HG03139 (cell line): ENCODE measurements around the gene PARP6.

Experiments
- ATAC-seq: cut with Tn5 transposase; IDR thresholded peaks from one replicate; pipeline ENCODE4 v1.9.1; 2021; ENCODE audit not compliant: unreplicated experiment

The PARP6 gene

DNA sequence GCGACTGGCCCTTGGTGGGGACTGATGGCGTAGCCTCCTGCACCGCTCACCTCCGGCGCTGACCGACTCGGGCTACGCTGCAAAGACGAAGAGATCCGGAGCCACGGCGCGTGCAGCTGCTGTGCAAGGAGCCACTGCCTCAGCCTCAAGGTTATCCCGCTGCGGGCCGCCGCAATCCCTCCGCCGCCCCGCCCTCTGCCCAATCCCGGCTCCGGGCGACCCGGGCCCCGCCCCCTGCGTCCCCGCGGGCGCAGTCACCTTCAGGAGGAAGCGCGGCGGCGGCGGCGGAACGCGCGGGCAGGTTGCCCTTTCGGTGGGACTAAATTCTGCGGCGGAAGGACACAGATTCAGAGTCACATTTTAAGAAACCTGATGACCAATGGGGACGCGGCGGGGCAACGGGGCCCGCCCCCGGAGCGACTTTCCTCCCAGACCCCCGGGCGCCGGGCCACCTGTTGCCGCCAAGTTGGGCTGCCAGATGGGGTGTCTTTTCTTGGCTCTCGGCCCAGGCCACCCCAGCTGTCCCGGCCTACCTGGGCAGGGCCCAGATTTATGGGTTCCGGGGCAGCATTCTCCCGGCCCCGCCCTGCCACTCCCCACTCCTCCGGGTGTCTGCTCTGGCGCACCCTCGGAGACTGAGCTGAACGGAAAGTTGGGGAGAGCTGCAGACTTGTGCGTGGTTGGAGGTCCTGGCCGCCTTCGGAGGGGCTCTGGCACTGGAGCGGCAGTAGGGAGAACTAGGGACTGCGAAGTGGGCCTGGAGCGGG, 41.1 kb downstream of the PARP6 start, which contains the start of gene PKM:
Gene PKM (minus strand): TSS at position 125 of the 767 bp plus-strand sequence. CDS start 12,093 bp downstream, outside the sequence.
- ATAC-seq = peak; percentile 38

DNA sequence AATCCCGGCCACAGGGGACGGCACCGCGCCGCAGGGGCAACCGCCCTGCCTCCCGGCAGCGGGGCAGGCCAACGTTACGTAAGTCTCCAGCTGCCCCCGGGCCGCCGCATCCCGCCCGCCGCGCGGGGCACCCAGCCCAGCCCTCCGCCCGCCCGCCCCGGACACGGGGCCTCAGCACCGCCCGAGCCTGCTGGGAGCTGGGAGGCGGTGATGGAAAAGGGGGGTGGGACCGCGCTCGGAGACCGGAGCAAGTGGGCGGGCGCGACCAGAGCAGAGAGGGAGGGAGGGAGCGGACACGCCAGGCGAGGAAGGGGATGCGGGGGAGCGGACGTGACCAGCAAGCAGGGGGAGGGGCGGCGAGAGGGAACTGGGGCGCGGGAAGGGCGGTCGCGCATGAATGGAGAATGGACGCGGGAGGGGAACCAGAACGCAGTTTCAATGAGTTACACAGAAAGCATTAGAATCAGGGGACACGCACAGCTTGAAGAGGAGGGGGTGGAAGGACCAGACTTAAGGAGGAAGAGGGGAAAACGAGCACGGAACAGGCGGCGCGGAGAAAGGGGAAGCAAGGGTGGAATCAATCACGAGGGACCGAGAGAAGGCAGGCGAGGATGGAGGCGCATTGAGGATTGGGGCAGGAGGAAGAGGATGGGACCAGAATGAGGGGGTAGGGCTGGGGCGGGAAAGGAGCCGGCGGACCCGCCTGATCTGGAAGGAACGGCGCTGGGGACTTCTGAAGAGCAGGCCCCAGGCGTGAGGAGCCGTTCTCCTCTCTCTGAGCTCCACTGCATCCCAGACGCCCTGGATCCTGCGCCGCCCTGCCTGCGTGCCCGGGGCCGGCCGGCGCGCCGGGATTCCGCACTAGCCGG, 41.9 kb downstream of the PARP6 start:
- no peak for ATAC-seq

DNA sequence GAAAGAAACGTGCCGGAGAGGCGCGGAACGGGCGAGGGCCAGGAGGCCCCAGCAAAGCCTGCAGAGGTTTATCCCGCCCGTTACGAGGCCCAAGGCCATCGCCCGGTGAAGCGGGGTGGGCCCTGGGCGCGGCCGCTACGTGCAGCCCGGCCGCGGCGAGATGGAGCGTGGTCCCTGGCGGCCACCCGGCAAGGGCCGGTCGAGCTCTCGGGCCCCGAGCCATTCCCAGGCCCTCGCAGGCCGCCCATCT, 42.5 kb downstream of the PARP6 start:
- ATAC-seq = no peak

DNA sequence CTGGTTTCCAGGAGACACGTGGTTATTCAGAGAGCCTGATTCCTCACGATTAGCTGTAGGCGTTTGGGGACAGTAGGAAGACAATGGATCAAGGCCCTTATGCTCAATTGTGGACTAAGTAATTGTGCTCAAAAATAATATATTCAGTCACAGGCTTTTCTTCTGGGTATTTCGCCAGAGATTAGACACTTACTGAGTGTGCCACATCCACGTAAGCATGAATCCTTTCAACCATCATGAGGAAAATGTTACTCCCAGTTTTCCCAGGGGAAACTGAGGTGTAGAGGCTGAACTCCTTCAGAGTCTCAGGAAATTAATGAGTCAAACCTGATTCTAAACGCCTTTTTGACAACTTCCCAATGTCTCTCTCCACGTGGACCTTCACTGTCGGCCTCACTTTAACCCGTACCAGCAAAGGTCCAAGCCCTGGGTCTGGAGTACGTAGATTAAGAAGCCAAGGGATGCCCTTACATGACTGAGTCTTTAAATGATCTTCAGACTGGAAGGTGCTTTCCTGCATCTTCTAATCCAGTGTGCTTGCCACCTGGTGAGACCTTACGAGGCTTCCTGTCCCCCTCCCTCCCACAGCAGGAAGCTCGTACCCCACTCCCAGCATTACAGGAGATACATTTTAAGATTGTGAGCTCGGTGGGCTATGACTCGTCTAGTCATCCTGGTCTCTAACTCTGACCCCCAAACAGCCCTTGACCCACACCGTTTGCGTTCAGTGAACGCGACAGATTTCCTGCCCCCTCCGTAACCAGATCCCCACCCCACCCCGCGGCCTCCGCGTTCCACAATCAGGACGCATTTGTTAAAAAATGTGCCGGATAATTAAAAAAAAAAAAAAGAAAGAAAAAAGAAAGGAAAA, 43.0 kb downstream of the PARP6 start:
- ATAC-seq = no peak

DNA sequence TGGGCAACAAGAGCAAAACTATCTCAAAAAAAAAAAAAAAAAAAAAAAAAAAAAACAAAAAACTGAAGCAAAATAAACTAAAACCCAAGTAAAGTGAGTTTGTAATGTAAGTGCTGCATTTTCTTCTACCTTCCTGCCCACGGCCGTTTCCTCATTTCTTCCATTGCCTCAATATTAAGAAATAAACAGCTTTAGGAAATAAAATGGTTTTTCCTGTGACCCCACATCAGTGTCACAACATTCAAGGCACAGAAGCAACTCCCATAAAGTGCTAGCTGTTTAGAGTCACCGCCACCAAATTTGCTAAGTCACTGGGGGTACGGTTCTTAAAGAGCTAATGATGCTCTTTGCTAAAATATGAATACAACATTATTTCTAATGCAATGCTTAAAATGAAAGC, 44.6 kb downstream of the PARP6 start:
- no peak for ATAC-seq

DNA sequence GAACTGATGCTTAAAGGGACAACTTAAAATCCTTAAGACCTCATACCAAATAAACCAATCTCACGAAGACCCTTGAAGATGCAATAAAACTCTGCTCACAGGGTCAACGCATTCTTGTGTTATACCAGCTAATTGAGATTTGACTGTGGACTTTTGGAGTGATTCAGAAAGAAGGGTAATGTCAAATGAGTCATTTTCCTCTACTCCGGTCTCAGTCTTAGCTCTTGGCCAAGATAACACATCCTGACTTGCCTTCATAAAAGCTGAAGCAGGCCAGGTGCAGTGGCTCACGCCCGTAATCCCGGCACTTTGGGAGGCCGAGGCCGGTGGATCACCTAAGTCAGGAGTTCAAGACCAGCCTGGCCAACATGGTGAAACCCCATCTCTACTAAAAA, 45.2 kb downstream of the PARP6 start:
- no peak for ATAC-seq

DNA sequence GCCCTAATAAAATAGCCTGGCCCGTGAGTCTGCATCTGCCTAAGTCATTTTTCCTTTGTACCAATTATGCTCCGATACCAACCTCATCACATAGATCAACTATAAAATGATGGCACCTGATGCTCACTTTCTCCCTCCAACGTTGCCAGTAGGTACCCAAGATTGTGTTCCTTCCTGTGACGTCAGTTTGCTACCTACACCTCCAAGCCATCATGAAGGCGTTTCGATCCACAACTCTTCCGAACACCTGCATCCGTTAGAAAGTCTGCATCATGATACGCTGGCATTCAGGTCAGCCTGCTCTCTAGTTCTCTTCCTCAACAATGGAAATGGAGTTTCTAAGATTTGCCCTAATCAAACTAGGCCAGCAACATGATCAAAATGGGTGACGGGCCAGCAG, 49.1 kb downstream of the PARP6 start:
- ATAC-seq = no peak

DNA sequence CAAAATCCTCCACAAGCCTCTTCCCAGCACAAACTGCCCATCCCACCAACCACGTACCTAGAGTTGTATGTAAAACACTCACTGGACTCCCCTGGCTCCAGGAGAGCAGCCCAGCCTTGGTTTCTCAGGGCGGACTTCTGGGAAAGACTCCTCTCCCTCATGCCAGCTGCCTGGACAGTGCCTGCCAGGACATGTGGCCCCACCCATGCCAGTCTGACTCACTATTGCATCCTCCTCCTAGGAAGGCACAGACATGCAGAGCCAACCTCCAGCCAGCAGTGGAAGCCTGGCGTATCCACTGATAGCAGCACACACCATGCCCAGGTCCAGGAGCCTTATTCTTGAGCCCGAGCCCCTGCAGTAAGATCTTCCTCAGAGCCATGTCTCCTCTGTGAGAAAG, 50.0 kb downstream of the PARP6 start:
- ATAC-seq = no peak

DNA sequence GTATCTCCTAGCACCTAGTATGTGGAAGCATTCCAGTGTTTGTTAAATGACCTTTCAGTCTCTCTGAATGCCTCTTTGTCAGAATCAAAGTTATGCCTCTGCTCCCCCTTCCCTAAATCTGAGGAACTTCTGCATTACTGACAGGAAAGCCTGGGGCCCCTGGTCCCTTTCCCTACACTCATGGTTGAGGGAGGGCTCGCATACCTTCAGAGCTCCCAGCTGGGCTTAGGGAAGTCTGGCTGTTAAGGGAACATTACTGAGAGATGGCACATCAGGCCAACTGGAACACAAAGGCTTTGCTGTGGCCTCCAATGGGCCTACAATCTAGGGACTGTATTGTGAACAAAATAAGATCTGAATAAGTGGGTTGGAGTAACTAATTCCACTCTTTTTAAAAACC, 51.7 kb downstream of the PARP6 start:
- no peak for ATAC-seq

DNA sequence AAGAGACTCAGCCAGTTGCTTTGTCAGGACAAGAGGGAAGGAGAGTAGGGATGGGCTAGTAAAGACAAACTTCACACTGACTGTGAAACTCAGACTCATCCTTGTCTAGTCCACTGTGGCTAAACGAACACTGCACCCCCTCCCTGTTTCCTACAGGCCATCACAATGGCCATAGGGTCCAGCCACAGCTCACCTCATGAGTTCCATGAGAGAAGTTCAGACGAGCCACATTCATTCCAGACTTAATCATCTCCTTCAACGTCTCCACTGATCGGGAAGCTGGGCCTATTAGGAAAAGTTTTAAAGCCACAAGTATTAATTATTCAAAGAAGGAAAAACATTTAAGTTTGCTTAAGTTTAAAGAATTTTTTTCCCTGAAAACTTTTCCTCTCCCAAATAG, 55.1 kb downstream of the PARP6 start:
- no peak for ATAC-seq

DNA sequence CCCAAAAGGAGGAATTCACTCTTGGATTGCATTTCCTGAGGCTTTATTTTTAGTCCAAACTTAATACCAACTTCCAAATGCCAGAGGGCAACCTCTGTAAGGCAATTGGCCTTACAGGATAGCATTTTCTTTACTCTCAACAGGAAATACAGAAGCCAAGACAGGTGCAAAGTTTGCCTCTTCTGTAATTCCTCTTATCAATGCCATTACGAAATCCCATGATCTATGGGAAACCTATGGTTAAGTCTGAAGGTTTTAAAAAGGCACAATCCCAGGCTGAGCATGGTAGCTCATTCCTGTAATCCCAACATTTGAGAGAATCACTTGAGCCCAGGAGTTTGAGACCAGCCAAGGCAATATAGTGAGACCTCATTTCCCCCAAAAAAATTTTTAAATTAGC, 56.3 kb downstream of the PARP6 start:
- no peak for ATAC-seq

DNA sequence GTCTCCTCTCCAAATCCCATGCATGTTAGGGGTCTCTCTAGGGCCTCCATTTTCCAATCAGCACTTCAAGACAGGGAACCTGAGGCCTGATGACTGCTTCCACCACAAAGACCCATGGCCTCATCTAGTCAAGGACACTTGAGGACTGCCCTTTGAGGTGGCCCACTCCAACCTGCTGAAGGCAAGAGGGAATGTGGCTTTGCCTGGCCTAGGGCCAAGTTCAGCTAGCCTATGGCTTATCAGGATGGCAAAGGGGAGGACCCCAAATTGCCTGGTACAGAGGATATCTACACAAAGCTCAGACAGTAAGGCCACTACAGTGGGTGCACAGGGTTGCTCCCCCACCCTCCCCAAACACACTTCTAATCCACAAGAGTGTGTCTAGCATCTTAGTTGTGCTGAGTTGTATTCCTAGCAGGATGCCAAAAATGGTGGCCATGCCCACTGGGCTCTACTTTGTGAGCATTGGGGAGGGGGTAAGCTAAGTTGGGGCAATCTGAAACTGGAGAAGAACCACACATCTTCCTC, 64.7 kb downstream of the PARP6 start:
- no peak for ATAC-seq

DNA sequence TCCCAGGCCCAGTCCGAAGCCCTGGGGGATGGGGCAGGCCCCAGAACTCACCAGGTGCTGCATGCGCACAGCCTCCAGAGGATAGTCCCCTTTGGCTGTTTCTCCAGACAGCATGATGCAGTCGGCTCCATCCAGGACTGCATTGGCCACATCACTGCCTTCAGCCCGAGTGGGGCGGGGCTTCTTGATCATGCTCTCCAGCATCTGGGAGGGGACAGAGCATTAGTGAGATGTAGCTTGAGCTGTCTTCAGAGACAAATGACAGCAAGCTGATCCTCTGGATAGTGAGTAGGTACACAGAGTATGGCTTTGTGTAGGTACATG, 65.7 kb downstream of the PARP6 start:
- no peak for ATAC-seq

DNA sequence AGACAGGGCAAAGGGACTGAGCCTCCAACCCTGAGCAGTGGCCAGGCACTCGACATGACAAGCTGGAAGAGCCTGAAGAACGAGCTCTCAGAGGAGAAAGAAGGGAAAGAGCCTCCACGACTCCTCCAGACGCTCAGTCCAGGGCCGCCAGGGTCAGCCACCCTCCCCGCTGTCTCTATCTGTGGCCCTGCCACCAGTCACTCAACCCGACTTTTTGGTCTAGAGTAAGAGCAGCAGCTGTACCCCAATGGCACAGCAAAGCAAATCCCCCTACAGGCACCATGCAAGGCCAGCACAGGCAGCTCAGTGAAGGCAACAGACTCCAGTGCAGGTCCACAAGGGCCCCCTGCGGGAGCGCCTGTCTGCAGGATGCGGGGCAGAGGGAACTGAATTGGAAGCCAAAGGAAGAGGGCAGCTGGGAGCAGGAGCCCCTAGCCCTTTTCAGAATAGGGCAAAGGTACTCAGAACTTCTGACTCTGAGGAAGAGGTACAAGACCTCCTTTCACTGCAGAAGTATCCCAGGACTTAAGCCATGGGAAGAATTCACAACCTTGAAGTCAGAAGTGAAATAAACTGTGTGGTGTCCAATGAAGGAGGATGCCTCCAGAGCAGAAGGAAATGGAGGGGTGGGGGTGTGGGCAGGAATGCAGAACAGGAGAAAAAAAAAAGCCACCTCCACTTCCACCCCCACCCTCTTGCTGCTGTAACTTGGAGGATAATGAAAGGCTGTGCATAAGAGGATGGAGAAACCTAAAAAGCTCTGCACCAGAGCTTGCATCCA, 66.3 kb downstream of the PARP6 start:
- ATAC-seq = no peak

DNA sequence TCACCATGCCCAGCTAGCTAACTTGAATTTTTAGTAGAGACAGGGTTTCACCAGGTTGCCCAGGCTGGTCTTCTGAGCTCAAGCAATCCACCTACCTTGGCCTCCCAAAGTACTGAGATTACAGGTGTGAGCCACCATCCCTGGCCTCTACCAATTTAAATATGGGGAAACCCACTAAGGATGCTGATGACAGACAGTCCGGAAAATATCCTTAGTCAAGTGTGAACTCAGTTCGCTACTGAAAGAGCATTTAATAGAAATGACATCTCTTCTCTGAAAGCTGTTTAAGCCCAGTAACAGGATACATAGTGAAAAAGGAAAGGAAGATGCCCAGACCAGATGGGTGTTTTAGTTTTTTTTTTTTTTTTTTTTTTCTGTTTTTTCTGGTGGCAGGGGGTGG, 67.1 kb downstream of the PARP6 start:
- ATAC-seq = no peak

DNA sequence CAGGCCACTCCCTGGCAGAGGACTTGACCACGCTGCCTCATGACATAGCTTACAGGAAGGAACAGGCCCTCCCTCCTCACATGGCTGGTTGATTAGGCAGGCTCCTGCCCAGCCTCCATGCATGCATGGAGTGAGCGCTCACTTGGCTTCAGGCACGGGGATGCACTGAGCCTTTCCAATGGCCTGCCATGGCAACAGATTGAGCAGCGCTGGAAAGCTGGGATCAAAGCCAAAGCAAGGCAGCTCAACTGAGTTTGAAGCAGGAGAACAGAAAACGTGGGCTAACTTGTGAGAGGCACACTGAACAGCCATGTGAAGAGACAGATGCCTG, 68.9 kb downstream of the PARP6 start:
- ATAC-seq = no peak

DNA sequence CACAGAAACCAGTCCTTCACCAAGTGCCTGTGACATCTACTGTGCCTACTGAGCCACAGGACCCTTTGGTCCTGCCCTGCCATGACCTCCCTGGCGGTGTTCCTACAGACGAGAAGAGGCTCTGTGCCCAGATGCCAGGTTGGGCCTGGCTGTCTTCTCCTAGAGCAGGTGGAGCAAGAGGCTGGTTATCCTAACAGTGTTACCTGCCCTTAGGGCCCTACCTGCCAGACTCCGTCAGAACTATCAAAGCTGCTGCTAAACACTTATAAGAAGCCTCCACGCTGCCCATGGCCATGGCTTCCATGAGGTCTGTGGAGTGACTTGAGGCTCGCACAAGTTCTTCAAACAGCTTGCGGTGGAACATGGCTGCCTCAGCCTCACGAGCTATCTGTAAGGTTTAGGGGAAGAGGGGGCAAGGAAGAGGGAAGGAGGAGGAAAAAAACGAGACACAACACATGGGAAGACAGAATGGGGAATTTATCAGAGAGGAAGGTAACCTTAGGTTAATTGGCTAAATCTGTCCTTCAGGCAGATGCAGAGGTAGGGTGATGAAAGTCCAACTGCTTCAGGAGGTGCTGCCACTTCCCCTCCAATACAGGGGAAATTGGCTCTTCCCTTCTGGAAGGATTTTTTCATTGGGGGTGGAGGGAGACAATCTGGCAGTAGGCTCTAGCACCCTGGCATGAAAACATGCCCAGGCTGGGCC, 69.4 kb downstream of the PARP6 start:
- ATAC-seq = no peak

DNA sequence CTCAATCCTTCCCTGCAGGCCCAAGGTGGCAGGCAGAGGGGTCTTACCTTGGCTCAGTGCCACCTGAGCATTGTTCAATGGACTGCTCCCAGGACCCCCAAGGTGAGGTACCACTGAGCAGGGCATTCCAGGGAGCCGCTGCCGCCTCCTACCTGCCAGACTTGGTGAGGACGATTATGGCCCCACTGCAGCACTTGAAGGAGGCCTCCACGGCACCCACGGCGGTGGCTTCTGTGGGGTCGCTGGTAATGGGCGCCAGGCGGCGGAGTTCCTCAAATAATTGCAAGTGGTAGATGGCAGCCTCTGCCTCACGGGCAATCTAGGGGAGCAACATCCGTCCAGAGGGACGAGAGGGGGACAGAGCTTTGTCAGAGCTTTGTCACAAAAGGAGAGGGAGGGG, 70.1 kb downstream of the PARP6 start:
- no peak for ATAC-seq

DNA sequence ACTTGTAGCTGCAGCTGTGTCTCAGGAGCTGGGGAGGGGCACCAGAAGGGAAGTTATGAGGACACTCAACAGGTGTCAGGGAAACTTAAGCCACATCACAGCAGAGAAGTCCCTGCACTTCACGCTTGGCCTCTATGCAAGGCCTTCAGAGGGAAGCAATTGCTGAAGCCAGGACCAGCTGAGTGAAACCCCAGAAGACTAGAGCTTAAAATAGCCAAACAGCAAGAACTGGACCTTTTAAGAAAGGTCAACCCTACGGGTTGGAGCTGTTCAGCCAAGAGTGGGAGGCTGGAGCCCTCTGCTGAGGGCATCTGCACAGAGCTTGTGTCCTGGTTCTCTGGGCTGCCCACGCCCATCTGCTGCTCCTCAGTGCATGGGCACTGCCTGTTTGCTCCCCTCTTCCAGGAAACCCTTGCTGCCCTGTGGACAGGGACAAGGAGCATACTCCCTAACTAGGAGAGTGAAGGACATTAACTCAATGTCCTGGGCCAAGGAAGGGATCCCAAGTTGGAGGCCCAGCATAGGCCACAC, 70.9 kb downstream of the PARP6 start:
- ATAC-seq = no peak
